Measurements from ENCODE around the gene KLK12.

KLK12 gene, protein sequence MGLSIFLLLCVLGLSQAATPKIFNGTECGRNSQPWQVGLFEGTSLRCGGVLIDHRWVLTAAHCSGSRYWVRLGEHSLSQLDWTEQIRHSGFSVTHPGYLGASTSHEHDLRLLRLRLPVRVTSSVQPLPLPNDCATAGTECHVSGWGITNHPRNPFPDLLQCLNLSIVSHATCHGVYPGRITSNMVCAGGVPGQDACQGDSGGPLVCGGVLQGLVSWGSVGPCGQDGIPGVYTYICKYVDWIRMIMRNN

DNA sequence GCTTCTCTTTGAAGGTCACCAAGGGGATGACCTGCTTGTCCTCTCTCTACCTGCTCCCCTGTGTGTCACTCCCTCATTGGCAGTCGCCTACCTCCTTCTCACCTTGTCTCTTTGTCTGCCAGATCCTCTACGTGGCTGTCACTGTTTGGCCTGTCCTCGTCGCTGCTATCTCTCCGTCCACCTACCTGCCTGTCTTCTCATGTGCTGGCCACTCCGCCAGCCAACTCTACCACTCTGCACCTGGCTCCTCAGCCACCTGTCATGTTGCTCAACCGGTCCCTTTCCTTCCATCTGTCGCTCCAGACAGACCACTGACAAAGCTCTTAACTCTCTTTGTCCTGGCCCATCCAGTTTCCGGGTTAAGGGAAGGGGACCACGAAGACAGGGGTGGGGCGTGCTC is at the start of gene KLK12:
TSS of gene KLK12 (minus strand) at position 299 of the 400 bp plus-strand sequence. CDS start 381 bp downstream, outside the sequence.
- DNase-seq (ENCODE audit: low read depth in 3 of 3): no peak

GRCh38 chr19:51084505-51084904 is 49.7 kb upstream of the KLK12 start:
- DNase-seq (ENCODE audit: low read depth in 3 of 3): no peak

DNA sequence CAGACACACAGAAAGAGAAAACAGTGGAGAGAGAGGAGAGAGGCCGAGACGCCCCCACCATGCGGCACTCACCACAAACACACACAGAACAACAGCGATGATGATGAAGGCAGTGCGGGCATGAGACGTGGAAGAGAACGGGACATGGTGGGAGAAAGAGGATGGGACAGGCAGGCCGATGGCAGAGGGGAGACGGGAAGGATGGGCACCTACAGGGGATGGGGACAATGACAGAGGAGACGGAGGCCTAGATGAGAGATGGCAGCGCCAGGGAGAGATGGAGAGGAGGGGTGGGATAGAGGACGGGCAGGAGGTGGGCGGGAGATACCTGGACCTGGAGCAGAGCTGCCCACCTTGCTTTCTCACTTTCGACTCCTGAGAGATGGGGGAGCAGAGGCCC is 49.0 kb upstream of the KLK12 start:
- no peak for DNase-seq (ENCODE audit: low read depth in 3 of 3)

DNA sequence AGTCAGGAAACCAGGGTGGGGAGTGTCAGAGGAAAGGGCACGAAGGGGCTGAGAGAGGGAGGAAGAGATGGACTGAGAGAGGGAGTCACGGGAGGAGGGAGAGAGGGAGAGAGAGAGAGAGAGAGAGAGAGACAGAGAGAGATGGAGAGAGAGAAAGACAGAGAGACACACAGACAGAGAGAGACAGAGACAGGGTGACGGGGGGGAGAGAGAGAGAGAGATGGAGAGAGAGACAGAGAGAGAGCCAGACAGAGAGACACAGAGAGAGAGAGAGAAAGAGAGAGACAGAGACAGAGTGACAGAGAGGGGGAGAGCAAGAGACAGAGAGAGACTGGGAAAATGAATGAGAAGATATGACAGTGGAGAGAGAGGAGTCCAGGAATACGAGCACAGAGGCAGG is 48.4 kb upstream of the KLK12 start:
- DNase-seq (ENCODE audit: low read depth in 3 of 3): no peak

DNA sequence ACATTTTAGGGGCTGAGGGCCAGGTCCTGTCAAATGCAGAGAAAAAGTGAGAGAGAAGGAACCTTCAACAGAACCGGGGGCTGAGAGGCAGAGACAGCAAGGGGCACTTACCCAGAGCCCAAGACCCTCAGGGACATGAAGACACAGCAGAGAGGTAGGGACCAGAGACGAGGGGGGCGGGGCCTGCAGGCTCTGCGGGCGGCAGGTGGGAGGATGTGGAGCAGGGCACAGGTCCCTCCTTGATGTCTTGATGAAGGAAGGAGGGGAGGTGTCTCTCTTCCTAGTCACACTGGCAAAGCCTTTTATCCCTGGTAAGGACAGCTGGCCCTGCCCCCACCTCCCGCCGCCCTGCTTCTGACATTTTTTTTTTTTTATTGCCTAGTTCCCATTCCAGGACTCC is 47.8 kb upstream of the KLK12 start, which contains the start of gene KLK14:
TSS of gene KLK14 (minus strand) at position 277 of the 400 bp plus-strand sequence. CDS start at position 4, 273 bp downstream.
- DNase-seq (ENCODE audit: low read depth in 3 of 3): no peak

DNA sequence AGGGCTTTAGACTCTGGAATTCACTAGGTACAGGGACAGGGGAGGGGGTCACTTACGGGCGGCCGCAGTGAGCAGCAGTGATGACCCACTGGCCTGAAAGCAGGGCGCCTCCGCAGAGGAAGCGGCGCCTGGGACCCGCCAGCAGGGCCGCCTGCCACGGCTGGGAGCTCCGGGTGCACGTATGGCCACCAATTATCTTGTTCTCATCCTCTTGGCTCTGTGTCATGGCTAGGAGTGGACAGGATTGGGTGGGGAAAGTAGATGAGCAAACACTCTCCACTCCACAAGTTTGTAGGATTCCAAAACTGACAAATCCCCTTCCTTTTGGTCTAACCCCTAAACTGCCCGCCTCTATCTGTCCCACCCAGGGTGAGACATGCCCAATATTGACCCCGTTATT is 46.7 kb upstream of the KLK12 start:
- no peak for DNase-seq (ENCODE audit: low read depth in 3 of 3)

DNA sequence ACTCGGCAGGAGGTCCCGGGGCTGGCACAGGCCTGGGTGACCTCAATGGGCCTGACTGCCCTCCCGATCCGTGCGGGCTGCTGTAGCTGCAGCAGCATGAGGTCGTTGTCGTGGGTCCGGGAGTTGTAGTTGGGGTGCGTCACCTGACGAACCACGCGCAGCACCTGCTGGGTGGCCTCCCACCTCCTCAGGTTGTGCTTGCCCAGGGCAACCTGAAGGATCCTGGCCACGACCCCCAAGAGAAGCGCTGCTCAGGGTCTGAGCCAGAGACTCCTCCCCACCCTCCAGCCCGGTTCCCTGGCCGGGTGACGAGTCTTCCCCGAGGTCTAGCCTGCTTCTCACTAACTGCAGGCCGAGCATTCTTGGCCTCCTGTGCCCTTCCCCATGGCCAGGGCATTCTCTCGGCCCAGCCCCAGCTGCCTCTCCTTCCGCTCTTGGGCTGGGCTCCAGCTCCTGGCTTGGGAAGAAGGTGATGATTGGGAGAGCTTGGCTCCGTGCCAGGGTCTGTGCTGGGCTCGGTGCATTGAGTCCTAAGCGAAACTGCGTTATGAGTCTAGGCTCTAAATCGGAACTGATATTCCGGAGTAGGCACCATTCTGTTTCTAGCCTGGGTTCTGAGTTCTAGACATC is 44.8 kb upstream of the KLK12 start:
- DNase-seq (ENCODE audit: low read depth in 3 of 3): no peak

- DNase-seq (ENCODE audit: low read depth in 3 of 3): no peak
Observed at GRCh38 chr19:51078731-51079130, 43.9 kb upstream of the KLK12 start.

- DNase-seq (ENCODE audit: low read depth in 3 of 3): no peak
Observed at GRCh38 chr19:51078104-51078503, 43.3 kb upstream of the KLK12 start.

GRCh38 chr19:51076631-51077213 is 41.9 kb upstream of the KLK12 start:
- DNase-seq (ENCODE audit: low read depth in 3 of 3): no peak

GRCh38 chr19:51075998-51076397 is 41.2 kb upstream of the KLK12 start:
- no peak for DNase-seq (ENCODE audit: low read depth in 3 of 3)

DNA sequence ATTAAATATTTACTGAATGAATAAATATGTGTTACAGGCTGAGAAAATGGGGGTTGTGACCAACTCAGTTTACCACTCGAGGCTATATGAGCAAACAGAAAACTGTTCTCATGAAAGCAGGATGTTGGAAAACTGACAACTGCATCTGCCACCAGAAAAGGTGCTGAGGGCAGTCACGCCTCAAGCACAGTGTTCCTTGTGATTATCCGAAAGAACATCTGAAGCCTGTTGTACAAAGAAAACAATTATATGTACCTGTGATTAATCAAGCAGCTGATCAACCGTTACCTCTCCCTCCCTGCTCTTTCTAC is 36.2 kb upstream of the KLK12 start:
- DNase-seq (ENCODE audit: low read depth in 3 of 3): no peak

GRCh38 chr19:51070334-51071094 is 35.7 kb upstream of the KLK12 start:
- no peak for DNase-seq (ENCODE audit: low read depth in 3 of 3)

GRCh38 chr19:51066393-51067186 is 31.8 kb upstream of the KLK12 start:
- DNase-seq (ENCODE audit: low read depth in 3 of 3): no peak

DNA sequence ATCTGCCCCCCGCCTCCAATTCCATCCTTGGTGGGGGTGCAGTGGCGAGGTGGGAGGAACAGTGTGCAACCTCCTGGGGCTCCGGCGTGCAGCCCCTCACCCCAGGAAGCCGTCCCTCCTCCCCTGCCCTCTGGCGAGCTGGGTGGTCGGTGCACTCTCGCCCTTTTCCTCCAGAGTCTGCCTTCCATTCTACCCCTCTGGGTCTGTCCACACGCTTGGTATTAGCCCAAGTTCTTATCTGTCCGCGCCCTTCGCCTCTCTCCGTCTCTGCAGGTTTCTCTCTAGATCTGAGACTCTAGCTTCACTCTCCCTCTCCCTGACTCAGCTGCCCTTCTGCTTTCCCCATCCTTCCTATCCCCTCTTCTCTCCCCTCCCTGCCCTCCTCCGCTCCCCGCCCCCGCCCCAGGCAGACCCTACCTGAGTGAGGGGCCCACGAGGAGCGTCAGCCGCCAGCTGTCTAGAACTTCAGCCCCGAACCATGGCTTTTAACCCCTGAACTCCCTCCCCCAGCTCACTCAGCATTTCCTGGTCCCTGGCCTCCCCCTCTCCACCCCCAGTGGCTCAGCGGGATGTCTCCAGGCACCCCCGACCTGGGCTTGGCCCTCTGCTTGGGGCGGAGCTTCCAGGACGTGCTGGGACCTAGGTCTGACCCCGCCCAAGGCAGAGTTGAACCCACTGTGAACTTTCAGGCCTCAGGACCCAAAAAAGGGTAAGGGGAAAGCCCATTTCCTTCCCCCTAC is 30.6 kb upstream of the KLK12 start:
- DNase-seq (ENCODE audit: low read depth in 3 of 3): no peak

GRCh38 chr19:51064534-51065220 is 29.9 kb upstream of the KLK12 start, which contains the start of gene KLK13:
TSS of gene KLK13 (minus strand) at chr19:51065092. CDS start at chr19:51065067, 25 bp downstream.
- no peak for DNase-seq (ENCODE audit: low read depth in 3 of 3)

DNA sequence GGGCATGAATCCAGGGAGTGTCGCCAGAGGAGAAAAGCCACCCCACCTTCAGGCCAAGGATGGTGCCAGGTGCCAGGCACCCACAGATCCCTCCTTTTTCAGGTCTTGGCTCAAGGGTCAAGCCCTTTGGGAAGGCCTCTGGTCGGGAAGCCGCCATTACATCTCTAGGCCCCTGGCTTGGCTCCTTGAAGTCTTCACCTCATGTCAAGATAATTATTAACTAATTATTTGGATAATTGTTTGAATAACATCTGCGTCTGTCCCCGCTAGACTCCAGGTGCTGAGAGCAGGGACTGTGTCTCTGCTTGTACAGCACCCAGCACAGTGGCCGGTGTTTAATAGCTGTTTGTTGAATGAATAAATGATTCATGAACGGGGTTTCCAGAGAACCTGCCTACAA is 28.9 kb upstream of the KLK12 start:
- DNase-seq (ENCODE audit: low read depth in 3 of 3): no peak

- DNase-seq (ENCODE audit: low read depth in 3 of 3): no peak
Observed at GRCh38 chr19:51060973-51061372, 26.2 kb upstream of the KLK12 start.

DNA sequence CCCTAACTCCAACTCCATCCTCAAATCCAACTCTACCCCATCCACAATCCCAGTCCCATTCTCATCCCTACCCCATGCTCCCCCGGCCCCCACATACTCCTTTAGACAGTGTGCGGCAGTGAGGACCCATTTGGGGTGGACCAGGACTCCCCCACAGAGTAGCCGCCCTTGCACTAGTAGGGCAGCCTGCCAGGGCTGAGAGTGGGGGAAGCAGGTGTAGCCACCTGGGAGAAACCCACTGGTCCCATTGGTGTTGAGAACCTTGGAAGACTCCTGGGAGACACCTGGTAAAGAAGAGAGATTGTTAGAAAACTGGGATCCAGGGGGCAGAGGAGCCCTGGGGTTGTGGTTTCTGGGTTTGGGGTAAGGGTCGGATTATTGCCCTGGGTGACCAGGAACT is 25.5 kb upstream of the KLK12 start:
- DNase-seq (ENCODE audit: low read depth in 3 of 3): no peak

- DNase-seq (ENCODE audit: low read depth in 3 of 3): no peak
Observed at GRCh38 chr19:51059715-51060114, 24.9 kb upstream of the KLK12 start.
